ENCODE results near the gene SCAPER.

DNA sequence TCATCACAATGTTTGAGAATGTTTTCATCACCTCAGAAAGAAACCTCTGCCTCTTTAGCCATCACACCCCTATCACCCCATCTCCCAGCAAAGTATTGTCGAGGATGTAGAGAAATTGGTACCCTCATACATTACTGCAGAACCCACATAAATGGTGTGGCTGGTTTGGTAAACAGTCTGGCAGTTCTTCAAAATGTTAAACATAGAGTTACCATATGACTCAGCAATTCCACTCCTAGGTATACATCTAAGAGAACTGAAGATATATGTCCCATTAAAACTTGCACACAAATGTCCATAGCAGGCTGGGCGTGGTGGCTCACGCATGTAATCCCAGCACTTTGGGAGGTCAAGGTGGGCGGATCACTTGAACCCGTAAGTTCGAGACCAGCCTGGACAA is 585.1 kb downstream of the SCAPER start:
- no peak for TF ChIP-seq CTCF (IDR thresholded peaks at IDR 0.05)
- TF ChIP-seq EZH2 (IDR thresholded peaks at IDR 0.05; ENCODE audit: borderline replicate concordance, insufficient read depth, low read depth, low read length, poor library complexity, severe bottlenecking) = no peak
